GM23338 (cell line): Measurements from ENCODE around the gene EXOSC1. TPM values are rescaled to one million over a fixed set of nuclear protein-coding genes. Genes with fewer than 3 reads are reported as not detected.
A peak's percentile ranks its signal among the peaks of the same experiment; 100 is the strongest.

Source experiments
- ATAC-seq: fragments of 200-7000 bp; cut with Tn5 transposase; 3 replicates; pipeline ENCODE4 v1.9.1; 2020
- DNase-seq: peaks from one replicate; pipeline ENCODE4 v3.0.0-alpha.2; 2015; ENCODE audit warnings: low spot score
- H2AFZ ChIP-seq: fragments of 200-600 bp; sonication (generic); 2 replicates; pipeline ENCODE4 v1.8.0; 2016; ENCODE audit warnings: antibody characterized with exemption, mild to moderate bottlenecking, moderate library complexity
- H3F3A ChIP-seq: fragments of 200-600 bp; sonication (generic); replicated peaks from 2 replicates; pipeline ENCODE4 v1.8.0; 2017; ENCODE audit warnings: antibody characterized with exemption, mixed run types, low read depth
- H3K27ac ChIP-seq: fragments of 200-600 bp; sonication (generic); 2 replicates; pipeline ENCODE4 v1.6.1; 2016; ENCODE audit warnings: low read depth
- H3K27me3 ChIP-seq: fragments of 200-600 bp; sonication (generic); 2 replicates; pipeline ENCODE4 v1.8.0; 2016; ENCODE audit warnings: mild to moderate bottlenecking, mixed run types, moderate library complexity; ENCODE audit not compliant: insufficient read depth
- H3K36me3 ChIP-seq: fragments of 200-600 bp; sonication (generic); 2 replicates; pipeline ENCODE4 v1.8.0; 2016; ENCODE audit warnings: mild to moderate bottlenecking; ENCODE audit not compliant: insufficient read depth
- H3K4me1 ChIP-seq: fragments of 200-600 bp; sonication (generic); 2 replicates; pipeline ENCODE4 v1.8.0; 2016; ENCODE audit warnings: mild to moderate bottlenecking, moderate library complexity; ENCODE audit not compliant: insufficient read depth
- H3K4me2 ChIP-seq: fragments of 200-600 bp; sonication (generic); 2 replicates; pipeline ENCODE4 v1.7.1; 2017; ENCODE audit warnings: mixed run types
- H3K4me3 ChIP-seq: fragments of 200-600 bp; sonication (generic); 2 replicates; pipeline ENCODE4 v1.6.1; 2016; ENCODE audit warnings: mixed run types
- H3K79me2 ChIP-seq: fragments of 200-600 bp; sonication (generic); replicated peaks from 2 replicates; pipeline ENCODE4 v1.8.0; 2017; ENCODE audit warnings: mild to moderate bottlenecking; ENCODE audit not compliant: insufficient read depth
- H3K9me2 ChIP-seq: fragments of 200-600 bp; sonication (generic); 2 replicates; pipeline ENCODE4 v1.8.0; 2017; ENCODE audit not compliant: insufficient read depth
- H4K20me1 ChIP-seq: fragments of 200-600 bp; sonication (generic); replicated peaks from 2 replicates; pipeline ENCODE4 v1.8.0; 2017; ENCODE audit warnings: mild to moderate bottlenecking; ENCODE audit not compliant: insufficient read depth
- H3K27ac Mint-ChIP-seq: 2 replicates; pipeline ENCODE4 v1.8.0; 2020; ENCODE audit warnings: inconsistent platforms, mild to moderate bottlenecking, moderate library complexity, mixed read lengths
- H3K27me3 Mint-ChIP-seq: 3 replicates; pipeline ENCODE4 v1.8.0; 2022; ENCODE audit warnings: low read depth, mild to moderate bottlenecking, moderate library complexity, mixed read lengths, inconsistent platforms; ENCODE audit not compliant: insufficient read depth, poor library complexity
- H3K36me3 Mint-ChIP-seq: 3 replicates; pipeline ENCODE4 v1.8.0; 2021; ENCODE audit warnings: low read depth, mild to moderate bottlenecking, inconsistent platforms, moderate library complexity, mixed read lengths
- H3K4me1 Mint-ChIP-seq: 3 replicates; pipeline ENCODE4 v1.8.0; 2020; ENCODE audit warnings: mild to moderate bottlenecking, inconsistent platforms, mixed read lengths
- H3K4me3 Mint-ChIP-seq: 3 replicates; pipeline ENCODE4 v1.8.0; 2021; ENCODE audit warnings: moderate library complexity, mild to moderate bottlenecking, inconsistent platforms, mixed read lengths
- H3K9me3 Mint-ChIP-seq: 3 replicates; pipeline ENCODE4 v1.8.0; 2020; ENCODE audit warnings: moderate library complexity, mild to moderate bottlenecking, inconsistent platforms, mixed read lengths
- CREB1 ChIP-seq: fragments of 250-450 bp; sonication (Bioruptor Pico); IDR thresholded peaks from 2 replicates; pipeline ENCODE4 v1.5.0; 2020; ENCODE audit warnings: low read depth, mild to moderate bottlenecking, moderate library complexity
- ETS1 ChIP-seq: IDR thresholded peaks from 2 replicates; pipeline ENCODE4 v1.6.1; 2016; ENCODE audit warnings: antibody characterized with exemption
- EZH2 ChIP-seq: fragments of 200-600 bp; sonication (generic); IDR thresholded peaks from one replicate; pipeline ENCODE4 v1.8.0; 2017; ENCODE audit warnings: antibody characterized with exemption, mild to moderate bottlenecking, low read depth; ENCODE audit not compliant: unreplicated experiment
- REST ChIP-seq: IDR thresholded peaks from one replicate; pipeline ENCODE4 v1.6.1; 2018; ENCODE audit warnings: antibody characterized with exemption; ENCODE audit not compliant: unreplicated experiment
- polyA plus RNA-seq: library from polyadenylated mRNA; unstranded; fragments of >200 nt; fragmentation: Nextera tagmentation; extraction: Ambion mirVana; gene quantifications from 2 replicates; pipeline ENCODE4 v1.2.1, GENCODE V29; 2016
- total RNA-seq: library from RNA; depleted of rRNA; stranded (reverse); fragments of >200 nt; shearing (Covaris generic); gene quantifications from 2 replicates; pipeline ENCODE4 v1.2.3, GENCODE V29; 2014
- TF ChIP-seq, protein P1 (sequence below): fragments of 250-450 bp; sonication (Bioruptor Pico); IDR thresholded peaks from 2 replicates; pipeline ENCODE4 v1.5.0; 2020; ENCODE audit warnings: mild to moderate bottlenecking, moderate library complexity

Gene EXOSC1
- total and polyA plus RNA-seq, 2 experiments from 2014 or later = 63.6 to 131 TPM

DNA sequence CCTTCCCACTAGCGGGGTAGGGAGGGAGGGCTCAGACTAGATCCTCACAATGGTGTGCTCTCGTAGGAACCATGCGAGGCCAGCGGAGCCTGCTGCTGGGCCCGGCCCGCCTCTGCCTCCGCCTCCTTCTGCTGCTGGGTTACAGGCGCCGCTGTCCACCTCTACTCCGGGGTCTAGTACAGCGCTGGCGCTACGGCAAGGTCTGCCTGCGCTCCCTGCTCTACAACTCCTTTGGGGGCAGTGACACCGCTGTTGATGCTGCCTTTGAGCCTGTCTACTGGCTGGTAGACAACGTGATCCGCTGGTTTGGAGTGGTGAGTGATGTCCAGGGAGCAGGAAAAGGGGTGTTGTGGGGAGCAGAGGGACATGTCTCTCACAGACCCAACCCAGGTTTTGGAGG lies 5.8 kb upstream of the EXOSC1 start:
- peaks cover 8% of the 10 kb centered on the region for H3K4me1 Mint-ChIP-seq
- H3K4me3 Mint-ChIP-seq = no peak overlapping the region
- TF ChIP-seq EZH2 (no peak), REST (no peak), ETS1 (no peak), CREB1 (CRISPR knock-in tag) (no peak)
- TF ChIP-seq, protein P1, sequence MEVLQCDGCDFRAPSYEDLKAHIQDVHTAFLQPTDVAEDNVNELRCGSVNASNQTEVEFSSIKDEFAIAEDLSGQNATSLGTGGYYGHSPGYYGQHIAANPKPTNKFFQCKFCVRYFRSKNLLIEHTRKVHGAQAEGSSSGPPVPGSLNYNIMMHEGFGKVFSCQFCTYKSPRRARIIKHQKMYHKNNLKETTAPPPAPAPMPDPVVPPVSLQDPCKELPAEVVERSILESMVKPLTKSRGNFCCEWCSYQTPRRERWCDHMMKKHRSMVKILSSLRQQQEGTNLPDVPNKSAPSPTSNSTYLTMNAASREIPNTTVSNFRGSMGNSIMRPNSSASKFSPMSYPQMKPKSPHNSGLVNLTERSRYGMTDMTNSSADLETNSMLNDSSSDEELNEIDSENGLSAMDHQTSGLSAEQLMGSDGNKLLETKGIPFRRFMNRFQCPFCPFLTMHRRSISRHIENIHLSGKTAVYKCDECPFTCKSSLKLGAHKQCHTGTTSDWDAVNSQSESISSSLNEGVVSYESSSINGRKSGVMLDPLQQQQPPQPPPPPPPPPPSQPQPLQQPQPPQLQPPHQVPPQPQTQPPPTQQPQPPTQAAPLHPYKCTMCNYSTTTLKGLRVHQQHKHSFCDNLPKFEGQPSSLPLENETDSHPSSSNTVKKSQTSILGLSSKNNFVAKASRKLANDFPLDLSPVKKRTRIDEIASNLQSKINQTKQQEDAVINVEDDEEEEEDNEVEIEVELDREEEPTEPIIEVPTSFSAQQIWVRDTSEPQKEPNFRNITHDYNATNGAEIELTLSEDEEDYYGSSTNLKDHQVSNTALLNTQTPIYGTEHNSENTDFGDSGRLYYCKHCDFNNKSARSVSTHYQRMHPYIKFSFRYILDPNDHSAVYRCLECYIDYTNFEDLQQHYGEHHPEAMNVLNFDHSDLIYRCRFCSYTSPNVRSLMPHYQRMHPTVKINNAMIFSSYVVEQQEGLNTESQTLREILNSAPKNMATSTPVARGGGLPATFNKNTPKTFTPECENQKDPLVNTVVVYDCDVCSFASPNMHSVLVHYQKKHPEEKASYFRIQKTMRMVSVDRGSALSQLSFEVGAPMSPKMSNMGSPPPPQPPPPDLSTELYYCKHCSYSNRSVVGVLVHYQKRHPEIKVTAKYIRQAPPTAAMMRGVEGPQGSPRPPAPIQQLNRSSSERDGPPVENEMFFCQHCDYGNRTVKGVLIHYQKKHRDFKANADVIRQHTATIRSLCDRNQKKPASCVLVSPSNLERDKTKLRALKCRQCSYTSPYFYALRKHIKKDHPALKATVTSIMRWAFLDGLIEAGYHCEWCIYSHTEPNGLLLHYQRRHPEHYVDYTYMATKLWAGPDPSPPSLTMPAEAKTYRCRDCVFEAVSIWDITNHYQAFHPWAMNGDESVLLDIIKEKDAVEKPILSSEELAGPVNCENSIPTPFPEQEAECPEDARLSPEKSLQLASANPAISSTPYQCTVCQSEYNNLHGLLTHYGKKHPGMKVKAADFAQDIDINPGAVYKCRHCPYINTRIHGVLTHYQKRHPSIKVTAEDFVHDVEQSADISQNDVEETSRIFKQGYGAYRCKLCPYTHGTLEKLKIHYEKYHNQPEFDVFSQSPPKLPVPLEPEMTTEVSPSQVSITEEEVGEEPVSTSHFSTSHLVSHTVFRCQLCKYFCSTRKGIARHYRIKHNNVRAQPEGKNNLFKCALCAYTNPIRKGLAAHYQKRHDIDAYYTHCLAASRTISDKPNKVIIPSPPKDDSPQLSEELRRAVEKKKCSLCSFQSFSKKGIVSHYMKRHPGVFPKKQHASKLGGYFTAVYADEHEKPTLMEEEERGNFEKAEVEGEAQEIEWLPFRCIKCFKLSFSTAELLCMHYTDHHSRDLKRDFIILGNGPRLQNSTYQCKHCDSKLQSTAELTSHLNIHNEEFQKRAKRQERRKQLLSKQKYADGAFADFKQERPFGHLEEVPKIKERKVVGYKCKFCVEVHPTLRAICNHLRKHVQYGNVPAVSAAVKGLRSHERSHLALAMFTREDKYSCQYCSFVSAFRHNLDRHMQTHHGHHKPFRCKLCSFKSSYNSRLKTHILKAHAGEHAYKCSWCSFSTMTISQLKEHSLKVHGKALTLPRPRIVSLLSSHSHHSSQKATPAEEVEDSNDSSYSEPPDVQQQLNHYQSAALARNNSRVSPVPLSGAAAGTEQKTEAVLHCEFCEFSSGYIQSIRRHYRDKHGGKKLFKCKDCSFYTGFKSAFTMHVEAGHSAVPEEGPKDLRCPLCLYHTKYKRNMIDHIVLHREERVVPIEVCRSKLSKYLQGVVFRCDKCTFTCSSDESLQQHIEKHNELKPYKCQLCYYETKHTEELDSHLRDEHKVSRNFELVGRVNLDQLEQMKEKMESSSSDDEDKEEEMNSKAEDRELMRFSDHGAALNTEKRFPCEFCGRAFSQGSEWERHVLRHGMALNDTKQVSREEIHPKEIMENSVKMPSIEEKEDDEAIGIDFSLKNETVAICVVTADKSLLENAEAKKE (CRISPR knock-in tag) = no peak
- peaks cover 10% of the 10 kb centered on the region for H3K27me3 Mint-ChIP-seq
- ATAC-seq (peak; percentile 19), DNase-seq (no peak)
- peaks cover 34% of the 10 kb centered on the region for H4K20me1 ChIP-seq
- H3K4me3 ChIP-seq = no peak overlapping the region
- peaks cover 18% of the 10 kb centered on the region; the same call in 1 of the 2 replicates for H3K36me3 ChIP-seq
- peaks cover 54% of the 10 kb centered on the region for H3K79me2 ChIP-seq
- H3K36me3 Mint-ChIP-seq = peaks cover 44% of the 10 kb centered on the region
- no peak overlapping the region for H2AFZ ChIP-seq
- 0 out of 2 replicates have a peak, but pooled peaks cover 9% of the 10 kb centered on the region for H3F3A ChIP-seq
- H3K27ac Mint-ChIP-seq = no peak overlapping the region
- H3K27ac ChIP-seq = no peak overlapping the region
- no peak overlapping the region for H3K4me2 ChIP-seq
- H3K27me3 ChIP-seq = no peaks in the 10 kb centered on the region
- no peaks in the 10 kb centered on the region for H3K9me3 Mint-ChIP-seq
- H3K4me1 ChIP-seq = peaks cover 10% of the 10 kb centered on the region
- no peaks in the 10 kb centered on the region for H3K9me2 ChIP-seq
